ENCODE results near the gene CCDC63. TPM values are rescaled to one million over a fixed set of nuclear protein-coding genes. Genes with fewer than 3 reads are reported as not detected.
"Not testable (repeated sequence)": the region's sequence is repeated elsewhere in the genome, so short reads cannot be mapped to it uniquely, and the experiment has no call there.

Gene CCDC63
- polyA plus RNA-seq, 1 donor from 2014 or later, result not detected

DNA sequence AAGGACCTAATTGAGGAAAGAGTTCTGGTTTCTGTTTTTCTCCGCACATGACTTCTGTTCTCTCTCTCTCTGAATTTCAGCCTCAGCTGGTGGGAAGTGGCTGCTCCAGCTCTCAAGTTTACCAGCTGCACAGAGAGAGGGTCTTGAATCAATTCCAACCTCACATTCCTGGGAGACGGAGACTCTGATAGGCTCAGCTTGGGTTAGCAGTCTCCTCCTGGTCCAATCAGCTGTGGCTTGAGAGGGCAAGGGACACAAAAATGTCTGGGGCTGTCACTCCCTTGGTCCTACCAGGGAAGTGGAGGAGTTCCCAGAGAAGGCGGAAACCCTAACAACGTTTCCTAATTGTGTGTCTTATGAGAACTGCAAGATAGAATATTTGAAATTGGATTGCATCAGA, 7.0 kb downstream of the CCDC63 start:
- no peaks in the 10 kb centered on the region for H3K36me3 Mint-ChIP-seq
- no peak overlapping the region for H3K4me3 Mint-ChIP-seq
- H3K9me3 Mint-ChIP-seq, result no peaks in the 10 kb centered on the region
- peaks cover 8% of the 10 kb centered on the region for H3K27me3 Mint-ChIP-seq
- no peak overlapping the region for H3K27ac Mint-ChIP-seq
- H3K4me1 Mint-ChIP-seq, result peaks cover 0 to 1% (median 0%) of the 10 kb centered on the region in 3 donors

DNA sequence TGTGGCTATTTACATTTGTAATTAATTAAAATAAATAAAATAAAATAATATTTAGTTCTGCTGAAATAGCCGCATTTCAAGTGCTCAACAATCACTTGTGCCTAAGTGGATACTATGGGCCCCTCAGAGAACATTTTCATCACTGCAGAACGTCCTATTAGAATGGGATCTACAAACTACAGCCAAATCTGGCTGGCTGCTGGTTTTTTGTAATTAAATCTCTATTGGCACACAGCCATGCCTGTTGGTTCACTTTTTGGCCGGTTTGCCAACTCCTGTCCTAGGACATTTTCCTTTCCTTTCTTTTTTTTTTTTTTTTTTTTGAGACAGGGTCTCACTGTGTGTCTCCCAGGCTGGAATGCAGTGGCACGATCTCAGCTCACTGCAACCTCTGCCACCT, 9.8 kb downstream of the CCDC63 start:
- Mint-ChIP-seq H3K4me3 (no peak overlapping the region), H3K9me3 (no peaks in the 10 kb centered on the region), H3K4me1 (peaks cover 0 to 1% (median 0%) of the 10 kb centered on the region in 3 donors), H3K36me3 (no peaks in the 10 kb centered on the region), H3K27ac (no peak overlapping the region), H3K27me3 (peaks cover 8% of the 10 kb centered on the region)

DNA sequence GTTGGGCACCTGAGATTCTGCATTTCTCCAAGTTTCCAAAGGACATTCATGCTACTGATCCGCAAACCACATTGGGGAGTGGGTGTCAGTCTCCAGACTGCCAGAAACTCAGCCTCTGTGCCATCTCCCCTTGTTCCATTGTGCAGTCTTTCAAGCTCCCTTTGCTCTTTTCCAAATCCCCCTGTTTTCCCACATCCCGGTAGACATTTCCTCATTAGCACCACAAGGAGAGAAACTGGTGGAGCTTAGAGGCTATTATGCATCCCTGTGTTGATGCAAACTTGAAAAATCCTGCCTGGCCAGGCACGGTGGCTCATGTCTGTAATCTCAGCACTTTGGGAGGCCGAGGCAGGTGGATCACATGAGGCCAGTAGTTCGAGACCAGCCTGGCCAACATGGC, 10.7 kb downstream of the CCDC63 start:
- no peaks in the 10 kb centered on the region for H3K36me3 Mint-ChIP-seq
- H3K27ac Mint-ChIP-seq, result no peak overlapping the region
- H3K9me3 Mint-ChIP-seq, result no peaks in the 10 kb centered on the region
- no peak overlapping the region for H3K4me3 Mint-ChIP-seq
- peaks cover 0 to 1% (median 0%) of the 10 kb centered on the region in 3 donors for H3K4me1 Mint-ChIP-seq
- H3K27me3 Mint-ChIP-seq, result peaks cover 8% of the 10 kb centered on the region

DNA sequence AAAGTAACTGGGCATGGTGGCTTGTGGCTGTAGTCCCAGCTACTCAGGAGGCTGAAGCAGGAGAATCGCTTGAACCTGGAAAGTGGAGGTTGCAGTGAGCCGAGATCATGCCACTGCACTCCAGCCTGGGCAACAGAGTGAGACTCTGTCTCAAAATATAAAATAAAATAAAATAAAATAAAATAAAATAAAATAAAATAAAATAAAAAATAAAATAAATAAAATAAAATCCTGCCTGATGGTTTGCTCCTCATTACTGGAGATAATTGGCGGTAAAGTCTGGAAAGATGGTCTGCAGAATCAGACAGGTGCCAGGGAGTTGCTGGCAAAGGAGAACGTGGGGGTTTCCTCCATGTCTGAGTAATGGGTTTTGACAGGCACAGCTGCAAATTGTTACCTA, 11.2 kb downstream of the CCDC63 start:
- H3K9me3 Mint-ChIP-seq, H3K4me1 Mint-ChIP-seq, H3K27me3 Mint-ChIP-seq, H3K36me3 Mint-ChIP-seq, H3K27ac Mint-ChIP-seq, H3K4me3 Mint-ChIP-seq: not testable (repeated sequence)

DNA sequence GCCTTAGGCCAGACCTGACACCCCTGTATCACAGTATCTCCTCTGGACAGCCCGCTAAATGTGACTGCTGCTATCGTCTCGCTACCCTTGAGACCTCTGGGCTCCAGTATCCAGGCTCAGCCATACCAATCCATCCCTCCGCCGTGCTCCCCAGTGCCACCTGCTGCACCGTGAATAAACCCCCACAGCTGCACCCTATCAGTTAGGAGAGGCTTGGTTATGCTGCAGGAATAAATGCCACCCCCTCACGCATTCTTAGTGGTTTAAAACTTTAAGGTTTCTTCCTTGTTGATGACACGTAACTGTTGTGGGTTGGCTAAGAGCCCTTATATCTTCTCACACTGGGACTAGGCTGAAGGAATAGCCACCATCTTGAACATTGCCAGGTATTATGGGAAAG, 12.1 kb downstream of the CCDC63 start:
- no peaks in the 10 kb centered on the region for H3K9me3 Mint-ChIP-seq

DNA sequence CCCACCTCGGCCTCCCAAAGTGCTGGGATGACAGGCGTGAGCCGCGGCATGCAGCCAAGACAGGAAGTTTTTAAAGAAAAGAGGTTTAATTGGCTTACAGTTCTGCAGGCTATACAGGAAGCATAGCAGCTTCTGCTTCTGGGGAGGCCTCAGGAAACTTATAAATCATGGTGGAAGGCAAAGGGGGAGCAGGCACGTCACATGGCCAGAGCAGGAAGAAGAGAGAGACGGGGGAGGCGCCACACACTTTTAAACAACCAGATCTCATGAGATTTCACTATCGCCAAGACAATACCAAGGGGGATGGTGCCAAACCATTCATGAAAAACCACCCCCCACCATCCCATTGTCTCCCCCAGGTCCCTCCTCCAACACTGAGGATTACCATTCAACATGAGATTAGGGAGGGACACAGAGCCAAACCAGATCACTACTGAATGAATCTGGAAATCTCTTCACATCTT, 14.1 kb downstream of the CCDC63 start:
- Mint-ChIP-seq H3K4me1 (peaks cover 0 to 1% (median 0%) of the 10 kb centered on the region in 3 donors), H3K4me3 (peak overlapping the region in 1 of 4 donors; percentile 58), H3K27me3 (no peaks in the 10 kb centered on the region), H3K27ac (no peak overlapping the region), H3K9me3 (no peaks in the 10 kb centered on the region), H3K36me3 (no peaks in the 10 kb centered on the region)

More for the DNA sequence above, 12.1 kb downstream of the CCDC63 start:
- Mint-ChIP-seq H3K36me3 (no peaks in the 10 kb centered on the region), H3K4me1 (peaks cover 0 to 1% (median 0%) of the 10 kb centered on the region in 3 donors), H3K4me3 (no peak overlapping the region), H3K27ac (no peak overlapping the region), H3K27me3 (no peaks in the 10 kb centered on the region)

DNA sequence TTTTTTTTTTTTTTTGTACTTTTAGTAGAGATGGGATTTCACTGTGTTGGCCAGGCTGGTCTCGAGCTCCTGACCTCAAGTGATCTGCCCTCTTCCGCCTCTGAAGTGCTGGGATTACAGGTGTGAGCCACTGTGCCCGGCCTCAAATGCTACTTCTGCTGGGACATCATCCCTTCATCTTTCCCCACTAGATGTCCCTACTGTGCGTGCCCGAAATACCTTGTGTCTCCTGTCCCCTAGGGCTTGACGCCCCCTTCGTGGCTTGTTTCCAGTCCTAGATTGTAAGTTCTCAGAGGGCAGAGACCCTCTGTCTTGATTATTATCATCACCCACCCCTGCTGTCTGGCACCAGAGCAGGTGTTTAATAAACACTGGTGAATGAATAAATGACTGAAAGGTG, 14.9 kb downstream of the CCDC63 start:
- Mint-ChIP-seq H3K27me3 (no peaks in the 10 kb centered on the region), H3K36me3 (no peaks in the 10 kb centered on the region), H3K9me3 (no peaks in the 10 kb centered on the region), H3K27ac (peak overlapping the region in 1 of 3 donors; percentile 93), H3K4me1 (peaks cover 0 to 1% (median 0%) of the 10 kb centered on the region in 3 donors), H3K4me3 (no peak overlapping the region)

DNA sequence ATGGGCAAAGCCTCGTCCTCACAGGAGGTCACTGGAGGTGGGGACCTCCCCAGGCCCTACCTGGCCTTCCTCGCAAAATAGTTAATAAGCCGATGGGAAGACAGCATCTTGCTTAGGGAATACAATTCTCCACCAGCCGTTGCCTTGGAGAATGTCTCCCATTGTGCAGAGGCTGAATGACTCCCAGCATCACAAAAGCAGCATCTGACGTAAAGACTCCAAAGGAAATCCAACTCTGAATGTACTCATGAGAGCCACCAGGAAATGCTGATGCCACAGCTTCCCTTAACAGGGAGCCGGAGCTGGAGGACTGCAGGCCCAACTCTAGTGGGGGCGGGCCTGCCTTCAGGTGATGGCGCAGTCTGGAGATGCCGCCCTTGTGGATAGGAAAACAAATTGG, 15.5 kb downstream of the CCDC63 start:
- Mint-ChIP-seq H3K9me3 (no peaks in the 10 kb centered on the region), H3K27ac (no peak overlapping the region), H3K4me3 (no peak overlapping the region), H3K27me3 (no peaks in the 10 kb centered on the region), H3K4me1 (peaks cover 0 to 1% (median 0%) of the 10 kb centered on the region in 3 donors), H3K36me3 (no peaks in the 10 kb centered on the region)

DNA sequence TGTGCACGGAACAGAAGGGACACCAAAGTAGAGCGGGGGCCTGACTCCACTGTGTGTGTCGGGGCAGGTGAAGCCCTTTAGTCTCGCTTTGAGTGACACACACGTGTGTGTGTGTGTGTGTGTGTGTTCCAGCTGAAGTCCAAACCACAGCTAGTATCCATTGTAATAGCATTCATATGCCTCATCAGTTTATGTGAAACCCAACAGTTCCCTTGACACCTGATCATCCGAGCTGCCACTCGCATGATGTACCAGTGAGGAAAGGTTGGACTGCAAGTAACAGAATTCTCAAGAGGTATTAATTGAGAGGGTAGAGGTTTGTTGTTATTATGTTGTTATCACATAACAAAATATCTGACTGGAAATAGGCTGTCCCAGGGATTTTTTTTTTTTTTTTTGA, 16.4 kb downstream of the CCDC63 start:
- Mint-ChIP-seq H3K27ac (no peak overlapping the region), H3K27me3 (no peaks in the 10 kb centered on the region), H3K9me3 (no peaks in the 10 kb centered on the region)

DNA sequence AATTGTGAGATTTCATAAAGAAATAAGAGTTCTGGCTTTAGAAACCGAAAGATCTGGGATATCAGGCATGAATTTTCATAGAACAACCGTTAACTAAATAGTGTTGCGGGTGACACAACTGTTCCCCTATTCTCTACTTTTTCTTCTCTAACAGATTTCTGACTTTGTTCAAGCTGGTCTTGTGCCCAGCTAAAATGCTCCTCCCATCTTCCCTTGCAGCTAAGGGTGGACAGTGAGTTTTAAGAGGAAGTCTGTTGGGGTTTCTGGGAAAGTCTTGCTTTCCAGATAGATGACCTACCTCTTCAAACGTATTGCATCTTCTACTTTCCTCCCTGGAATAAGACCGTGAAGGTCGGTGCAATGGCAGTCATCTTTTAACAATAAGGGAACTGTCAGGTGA, 18.7 kb downstream of the CCDC63 start:
- peaks cover 0 to 1% (median 0%) of the 10 kb centered on the region in 3 donors for H3K4me1 Mint-ChIP-seq
- H3K27ac Mint-ChIP-seq, result no peak overlapping the region

More for the DNA sequence above, 16.4 kb downstream of the CCDC63 start:
- H3K36me3 Mint-ChIP-seq, result no peaks in the 10 kb centered on the region
- H3K4me1 Mint-ChIP-seq, result peaks cover 0 to 1% (median 0%) of the 10 kb centered on the region in 3 donors
- H3K4me3 Mint-ChIP-seq, result no peak overlapping the region

DNA sequence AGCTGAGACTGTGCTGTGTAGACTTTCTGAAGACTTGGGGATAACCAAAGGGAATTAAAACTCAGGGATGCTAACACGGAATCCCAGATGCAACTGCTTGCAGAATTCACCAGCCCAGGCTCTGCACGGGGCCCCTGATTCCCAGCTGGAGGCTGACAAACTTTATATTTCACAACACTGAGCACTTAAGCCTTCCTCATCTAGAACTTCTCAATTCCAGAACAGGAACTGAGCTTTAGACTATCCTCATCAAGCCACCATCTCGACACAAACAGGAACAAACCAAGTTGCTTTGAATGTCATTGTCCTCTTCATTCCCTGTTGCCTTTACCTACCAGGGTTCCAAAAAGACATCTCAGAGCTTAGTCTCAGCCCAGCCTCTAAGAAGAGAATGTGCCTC, 22.2 kb downstream of the CCDC63 start:
- no peaks in the 10 kb centered on the region for H3K36me3 Mint-ChIP-seq
- no peak overlapping the region for H3K4me3 Mint-ChIP-seq
- no peak overlapping the region for H3K27ac Mint-ChIP-seq
- peaks cover 3% of the 10 kb centered on the region for H3K27me3 Mint-ChIP-seq
- H3K4me1 Mint-ChIP-seq, result no peaks in the 10 kb centered on the region
- H3K9me3 Mint-ChIP-seq, result no peaks in the 10 kb centered on the region

More for the DNA sequence above, 18.7 kb downstream of the CCDC63 start:
- Mint-ChIP-seq H3K4me3 (no peak overlapping the region), H3K9me3 (no peaks in the 10 kb centered on the region), H3K36me3 (no peaks in the 10 kb centered on the region), H3K27me3 (no peaks in the 10 kb centered on the region)

DNA sequence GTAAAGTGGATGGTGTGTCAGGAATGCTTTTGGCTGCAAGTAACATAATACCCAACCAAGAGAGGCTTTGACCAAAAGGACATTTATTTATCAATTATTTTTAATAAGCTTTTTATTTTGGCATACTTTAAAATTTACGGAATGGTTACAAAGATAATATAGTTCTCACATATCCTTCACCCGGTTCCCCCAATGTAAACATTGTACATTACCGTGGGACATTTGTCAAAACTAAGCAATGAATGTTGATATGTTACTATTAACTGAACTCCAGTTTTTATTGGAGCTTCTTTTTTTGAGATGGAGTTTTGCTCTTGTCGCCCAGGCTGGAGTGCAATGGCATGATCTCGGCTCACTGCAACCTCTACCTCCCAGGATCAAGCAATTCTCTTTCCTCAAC, 23.0 kb downstream of the CCDC63 start:
- no peaks in the 10 kb centered on the region for H3K4me1 Mint-ChIP-seq
- H3K27ac Mint-ChIP-seq, result no peak overlapping the region
- no peaks in the 10 kb centered on the region for H3K36me3 Mint-ChIP-seq
- H3K9me3 Mint-ChIP-seq, result no peaks in the 10 kb centered on the region
- H3K4me3 Mint-ChIP-seq, result no peak overlapping the region
- peaks cover 3% of the 10 kb centered on the region for H3K27me3 Mint-ChIP-seq

DNA sequence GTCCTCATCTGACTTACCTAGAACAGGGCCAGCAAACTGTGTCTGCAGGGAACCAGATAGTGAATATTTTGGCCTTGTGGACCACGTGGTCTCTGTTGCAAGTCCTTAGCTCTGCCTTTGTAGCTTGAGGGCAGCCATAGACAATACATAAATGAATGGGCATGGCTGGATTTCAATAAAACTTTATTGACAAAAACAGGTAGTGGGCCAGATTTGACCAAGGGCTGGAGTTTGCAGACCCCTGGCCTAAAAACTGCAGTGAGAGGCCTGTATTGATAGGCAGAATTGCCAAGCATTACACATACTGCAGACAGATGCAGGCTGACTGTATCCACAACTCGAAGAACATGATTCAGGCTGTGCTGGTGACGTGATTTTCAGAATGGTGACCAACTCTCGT, 25.3 kb downstream of the CCDC63 start:
- H3K27me3 Mint-ChIP-seq, result peaks cover 3% of the 10 kb centered on the region
- H3K9me3 Mint-ChIP-seq, result no peaks in the 10 kb centered on the region
- H3K4me3 Mint-ChIP-seq, result no peak overlapping the region
- H3K27ac Mint-ChIP-seq, result no peak overlapping the region
- no peaks in the 10 kb centered on the region for H3K4me1 Mint-ChIP-seq
- H3K36me3 Mint-ChIP-seq, result no peaks in the 10 kb centered on the region

DNA sequence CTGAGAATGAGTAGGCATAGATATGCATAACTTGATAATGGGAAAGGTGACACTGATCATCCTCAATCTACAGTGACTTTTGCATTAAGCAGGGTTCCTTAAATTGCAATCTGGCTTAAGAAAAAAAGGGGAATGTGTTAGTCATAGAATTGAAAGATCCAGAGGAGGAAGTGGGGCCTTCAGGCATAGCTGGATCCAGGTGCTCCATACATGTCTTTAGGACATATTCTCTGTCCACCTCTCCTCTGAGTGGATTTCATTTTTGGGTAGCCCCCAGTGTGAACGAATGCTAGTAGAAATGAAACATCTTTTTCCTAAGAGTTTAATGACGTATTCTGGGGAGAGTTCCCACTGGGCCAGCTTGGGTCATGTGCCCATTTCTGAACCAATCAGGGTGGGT, 27.6 kb downstream of the CCDC63 start:
- Mint-ChIP-seq H3K4me3 (no peak overlapping the region), H3K27me3 (peaks cover 3% of the 10 kb centered on the region), H3K4me1 (no peaks in the 10 kb centered on the region), H3K27ac (no peak overlapping the region), H3K36me3 (no peaks in the 10 kb centered on the region), H3K9me3 (peaks cover 0 to 2% (median 0%) of the 10 kb centered on the region in 3 donors)

DNA sequence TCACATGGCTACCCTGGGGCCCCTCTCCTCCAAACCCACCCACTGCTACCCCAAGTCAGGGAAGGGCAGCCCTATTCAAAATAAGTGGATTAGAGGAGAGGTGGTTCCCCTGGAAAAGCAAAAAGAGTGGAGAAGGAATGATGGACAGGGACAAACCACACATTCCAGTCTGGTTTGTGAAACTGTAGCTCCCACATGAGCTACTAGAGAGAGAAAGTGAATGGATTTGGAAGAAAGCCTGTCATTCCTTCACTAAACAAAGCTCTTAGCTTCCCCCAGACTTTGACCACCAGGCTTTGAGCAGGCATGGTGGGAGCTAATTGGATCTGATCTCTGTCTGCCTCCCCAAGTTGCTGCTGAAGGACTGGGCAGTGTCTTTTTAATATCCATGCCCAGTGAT, 28.0 kb downstream of the CCDC63 start:
- no peaks in the 10 kb centered on the region for H3K36me3 Mint-ChIP-seq
- no peak overlapping the region for H3K4me3 Mint-ChIP-seq
- peaks cover 0 to 2% (median 0%) of the 10 kb centered on the region in 3 donors for H3K9me3 Mint-ChIP-seq
- H3K4me1 Mint-ChIP-seq, result no peaks in the 10 kb centered on the region
- H3K27me3 Mint-ChIP-seq, result peaks cover 5% of the 10 kb centered on the region
- no peak overlapping the region for H3K27ac Mint-ChIP-seq

DNA sequence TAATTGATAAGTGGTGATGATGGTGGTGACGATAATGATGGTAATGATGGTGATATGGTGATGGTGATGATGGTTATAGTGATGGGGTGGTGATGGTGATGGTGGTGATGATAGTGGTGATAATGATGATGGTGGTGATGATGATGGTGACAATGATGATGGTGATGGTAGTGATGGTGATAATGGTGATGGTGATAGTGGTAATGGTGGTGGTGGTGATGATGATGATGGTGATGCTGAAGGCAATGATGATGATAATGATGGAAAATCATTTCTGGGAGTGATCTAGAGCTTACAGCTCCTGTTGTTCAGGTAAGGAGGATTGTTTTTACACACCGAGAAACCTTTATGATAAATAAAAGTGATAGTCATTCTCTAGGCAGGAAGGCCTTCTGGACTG, 33.9 kb downstream of the CCDC63 start:
- Mint-ChIP-seq H3K27ac (peak overlapping the region in 1 of 3 donors; percentile 6), H3K9me3 (peaks cover 2 to 3% (median 3%) of the 10 kb centered on the region in 3 donors), H3K4me1 (no peaks in the 10 kb centered on the region), H3K36me3 (no peaks in the 10 kb centered on the region), H3K27me3 (peaks cover 2% of the 10 kb centered on the region), H3K4me3 (no peak overlapping the region)
